AML-193 (cell line): Measurements from ENCODE around the gene SPACA4.

ENCODE experiments used
- DNase-seq, 2 experiments: peaks; one replicate each; lab custom pipeline; 2025; lab: John Stamatoyannopoulos, UW

SPACA4 gene

DNA sequence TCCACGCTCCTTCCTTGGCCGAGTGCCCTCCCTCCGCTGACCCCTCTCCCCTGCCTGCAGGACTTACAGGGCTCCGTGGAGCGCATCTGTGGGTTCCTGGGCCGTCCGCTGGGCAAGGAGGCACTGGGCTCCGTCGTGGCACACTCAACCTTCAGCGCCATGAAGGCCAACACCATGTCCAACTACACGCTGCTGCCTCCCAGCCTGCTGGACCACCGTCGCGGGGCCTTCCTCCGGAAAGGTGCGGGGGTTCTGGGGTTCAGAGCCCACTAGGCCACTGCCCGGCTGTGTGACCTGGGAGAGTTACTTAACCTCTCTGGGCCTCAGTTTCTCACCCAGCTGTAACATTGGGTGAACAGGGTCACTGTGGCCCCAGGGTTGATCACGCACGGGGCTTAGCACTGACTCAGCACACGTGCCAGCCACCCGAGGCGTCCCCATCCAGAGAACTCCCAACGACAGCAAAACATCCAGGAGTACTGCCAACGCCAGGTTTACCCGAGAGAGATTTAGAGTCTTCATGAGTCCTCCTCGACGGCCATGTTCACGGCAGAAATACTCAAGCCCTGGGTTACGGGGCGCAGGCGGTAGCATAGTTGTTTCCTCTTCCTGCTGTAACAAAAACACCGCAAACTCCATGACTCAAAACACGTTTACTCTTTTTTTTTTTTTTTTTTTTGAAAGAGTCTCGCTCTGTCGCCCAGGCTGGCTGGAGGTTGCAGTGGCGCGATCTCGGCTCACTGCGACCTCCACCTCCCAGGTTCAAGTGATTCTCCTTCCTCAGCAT, 9.7 kb upstream of the SPACA4 start:
- no peak for DNase-seq

- DNase-seq: no peak
These were observed 7.4 kb upstream of the SPACA4 start for GRCh38 chr19:48598996-48599700.

DNA sequence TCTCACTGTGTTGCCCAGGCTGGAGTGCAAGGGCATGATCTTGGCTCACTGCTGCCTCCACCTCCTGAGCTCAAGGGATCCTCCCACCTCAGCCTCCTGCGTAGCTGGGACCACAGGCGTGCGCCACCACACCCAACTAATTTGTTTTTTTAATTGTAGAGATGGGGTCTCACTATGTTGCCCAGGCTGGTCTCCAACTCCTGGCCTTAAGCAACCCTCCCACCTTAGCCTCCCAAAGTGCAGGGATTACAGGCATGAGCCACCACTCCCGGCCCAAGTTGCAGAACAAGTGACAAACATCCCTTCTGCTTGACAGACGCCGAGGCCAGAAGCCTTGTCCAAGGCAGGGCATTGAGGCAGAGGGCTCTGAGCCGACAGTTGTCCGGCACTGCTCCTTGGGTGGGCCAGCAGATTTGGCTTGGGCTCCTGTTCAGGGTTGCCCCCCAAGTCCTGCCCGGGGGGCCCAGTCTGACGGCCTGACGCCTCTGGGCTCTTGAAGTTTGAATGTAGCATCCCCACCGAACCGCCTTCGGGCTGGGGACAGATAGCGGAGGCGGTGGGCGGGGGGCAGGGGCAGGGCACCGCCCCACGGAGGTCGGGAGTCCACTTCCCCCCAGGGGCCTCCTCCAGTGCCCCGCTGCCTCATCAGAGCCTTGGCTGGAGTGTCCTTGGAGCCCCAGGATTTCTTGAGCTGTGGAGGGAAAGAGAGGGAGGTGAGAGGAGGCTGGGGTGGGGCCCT, 5.7 kb upstream of the SPACA4 start:
- no peak for DNase-seq

GRCh38 chr19:48603001-48603400, 3.5 kb upstream of the SPACA4 start:
- no peak for DNase-seq

DNA sequence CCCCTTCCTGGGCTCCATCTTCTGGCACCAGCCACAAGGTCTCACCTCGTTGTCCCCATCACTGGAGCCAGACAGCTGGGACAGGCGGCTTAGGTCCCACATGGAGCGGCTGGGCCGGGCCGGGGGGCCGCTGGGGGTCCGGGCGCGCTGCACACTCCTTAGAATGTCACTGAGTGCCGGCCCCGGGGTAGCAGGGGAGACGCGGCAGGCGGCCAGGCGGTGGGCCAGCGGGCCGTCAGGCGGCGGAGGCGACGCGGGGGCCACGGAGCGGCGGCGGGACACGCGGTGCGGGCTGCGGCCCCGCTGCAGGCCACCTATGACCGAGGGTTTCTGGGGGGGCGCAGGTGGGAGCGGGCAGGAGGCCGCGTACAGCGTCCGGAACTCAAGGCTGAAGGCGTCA, 3.1 kb upstream of the SPACA4 start:
- no peak for DNase-seq

GRCh38 chr19:48603850-48604249, 2.7 kb upstream of the SPACA4 start:
- no peak for DNase-seq

DNA sequence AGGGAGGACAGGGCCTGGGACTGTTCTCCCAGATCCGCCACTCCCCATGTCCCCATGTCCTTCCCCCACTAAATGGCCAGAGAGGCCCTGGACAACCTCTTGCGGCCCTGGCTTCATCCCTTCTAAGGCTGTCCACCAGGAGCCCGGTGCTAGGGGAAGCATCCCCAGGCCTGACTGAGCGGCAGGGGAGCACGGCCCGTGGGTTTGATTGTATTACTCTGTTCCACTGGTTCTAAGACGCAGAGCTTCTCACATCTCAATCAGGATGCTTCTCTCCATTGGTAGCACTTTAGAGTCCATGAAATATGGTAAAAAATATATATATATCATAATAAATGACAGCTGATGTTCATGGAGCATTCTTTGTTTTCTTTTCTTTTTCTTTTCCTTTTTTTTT, 815 bp downstream of the SPACA4 start:
- no peak for DNase-seq

DNA sequence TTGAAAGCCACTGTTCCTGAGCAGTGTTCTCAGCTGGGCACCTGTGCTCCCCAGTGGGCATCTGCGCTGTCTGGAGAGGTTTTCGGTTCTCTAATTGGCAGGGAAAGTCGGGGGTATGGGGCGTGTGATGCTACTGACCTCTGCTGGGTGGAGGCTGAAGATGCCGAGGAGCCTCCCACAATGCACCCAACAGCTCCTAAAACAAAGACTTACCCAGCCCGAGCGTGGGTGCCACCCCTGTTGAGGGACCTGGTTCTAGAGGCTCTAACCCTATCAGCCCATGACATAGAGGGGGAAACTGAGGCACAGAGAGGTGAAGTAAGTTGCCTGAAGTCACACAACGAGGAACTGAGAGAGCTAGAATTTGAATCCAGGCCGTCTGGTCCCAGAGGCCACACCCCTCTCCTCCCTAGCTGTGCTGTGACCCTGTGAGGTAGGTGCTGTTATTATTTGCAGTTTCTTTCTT, 2.3 kb downstream of the SPACA4 start:
- DNase-seq: peak; percentile 42 to 53

DNA sequence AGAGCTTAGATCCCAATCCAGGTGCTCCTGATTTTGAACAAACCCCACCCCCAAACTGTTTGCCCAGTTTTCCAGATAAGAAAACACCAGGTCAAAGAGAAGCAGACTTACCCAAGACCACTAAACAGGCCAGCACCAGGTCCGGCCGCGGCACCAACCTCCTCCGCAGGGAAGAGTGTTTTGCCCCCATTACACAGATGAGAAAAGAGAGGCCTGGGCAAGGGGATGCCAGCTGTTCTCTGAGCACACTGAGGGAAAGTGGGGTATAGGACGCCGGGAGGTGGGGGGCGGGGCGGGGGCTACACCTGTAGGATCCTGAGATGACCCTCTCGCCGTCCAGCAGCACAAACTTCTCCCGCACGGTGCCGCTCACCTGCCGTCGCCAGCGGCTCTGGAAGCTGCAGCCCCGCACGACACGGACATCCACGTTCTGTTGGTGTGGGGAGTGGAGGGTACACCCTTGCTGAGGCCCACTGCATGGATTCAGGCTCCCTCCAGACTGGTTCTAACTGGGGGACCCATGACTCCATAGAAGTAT, 3.1 kb downstream of the SPACA4 start:
- no peak for DNase-seq

GRCh38 chr19:48611872-48612271, 5.3 kb downstream of the SPACA4 start:
- no peak for DNase-seq

DNA sequence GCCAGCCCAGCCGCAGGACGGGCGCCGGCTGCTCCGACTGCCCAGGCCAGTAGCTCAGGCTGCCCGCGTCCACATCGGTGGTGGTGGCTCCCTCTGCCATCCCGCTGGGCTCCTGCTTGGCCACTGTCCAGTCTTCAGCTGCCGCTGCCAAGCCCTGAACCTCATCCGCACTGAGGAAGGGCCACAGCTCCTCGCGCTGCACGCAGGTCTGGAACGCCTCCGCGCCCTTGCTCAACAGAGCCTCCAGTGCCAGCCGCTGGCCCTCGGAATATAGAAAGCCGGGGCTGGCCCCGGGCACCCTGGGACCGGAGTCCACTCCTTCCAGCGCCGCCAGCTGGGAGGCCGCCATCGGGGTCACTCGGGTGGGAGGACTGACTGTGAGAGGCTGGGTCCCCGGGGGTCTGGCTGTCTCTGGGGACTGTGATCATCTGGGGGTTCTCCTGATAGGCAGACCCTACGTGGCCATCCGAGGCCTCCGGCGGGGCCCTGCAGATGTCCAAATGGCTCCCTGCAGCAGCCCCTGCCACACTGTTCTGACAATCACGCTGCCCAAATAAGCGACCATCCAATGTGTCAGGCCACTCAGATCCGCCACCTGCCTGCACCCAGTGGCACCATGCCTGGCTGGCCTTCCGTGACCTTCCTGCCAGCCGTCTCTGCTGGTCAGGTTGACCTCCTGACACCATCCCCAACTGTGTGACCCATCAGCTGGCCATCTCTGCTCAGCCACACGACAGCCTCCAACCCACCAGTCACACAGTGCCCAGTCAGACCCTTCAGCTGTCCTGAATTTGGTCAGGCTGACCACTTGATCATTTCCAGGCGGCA, 6.7 kb downstream of the SPACA4 start:
- no peak for DNase-seq

DNA sequence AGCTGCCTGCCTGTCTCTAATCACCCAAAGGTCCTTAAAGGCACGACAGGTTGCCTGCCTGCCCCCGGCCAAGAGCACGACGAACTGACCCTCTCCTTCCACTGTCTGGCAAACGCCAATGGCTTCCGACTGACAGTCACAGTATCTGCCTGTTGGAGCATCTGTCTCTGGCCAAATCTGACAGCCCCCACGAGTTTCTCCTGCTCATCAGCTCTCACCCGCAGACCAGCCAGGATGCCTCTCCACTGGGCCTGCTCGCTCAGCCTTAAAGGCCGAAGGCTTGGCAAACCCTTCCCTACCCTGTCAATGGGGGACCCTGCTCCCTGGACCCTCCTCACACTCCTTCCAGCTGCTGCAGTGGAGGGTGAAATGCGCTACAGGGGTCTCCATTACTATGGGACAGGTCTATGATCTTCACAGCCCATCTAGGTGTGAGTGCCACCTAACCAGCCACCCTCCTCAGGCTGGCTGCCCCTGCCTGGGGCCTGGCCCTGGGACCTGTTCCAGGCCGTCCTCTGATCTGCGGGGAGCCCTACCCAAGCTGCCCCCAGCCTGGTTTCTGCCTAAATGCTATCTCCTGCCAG, 7.4 kb downstream of the SPACA4 start:
- no peak for DNase-seq

DNA sequence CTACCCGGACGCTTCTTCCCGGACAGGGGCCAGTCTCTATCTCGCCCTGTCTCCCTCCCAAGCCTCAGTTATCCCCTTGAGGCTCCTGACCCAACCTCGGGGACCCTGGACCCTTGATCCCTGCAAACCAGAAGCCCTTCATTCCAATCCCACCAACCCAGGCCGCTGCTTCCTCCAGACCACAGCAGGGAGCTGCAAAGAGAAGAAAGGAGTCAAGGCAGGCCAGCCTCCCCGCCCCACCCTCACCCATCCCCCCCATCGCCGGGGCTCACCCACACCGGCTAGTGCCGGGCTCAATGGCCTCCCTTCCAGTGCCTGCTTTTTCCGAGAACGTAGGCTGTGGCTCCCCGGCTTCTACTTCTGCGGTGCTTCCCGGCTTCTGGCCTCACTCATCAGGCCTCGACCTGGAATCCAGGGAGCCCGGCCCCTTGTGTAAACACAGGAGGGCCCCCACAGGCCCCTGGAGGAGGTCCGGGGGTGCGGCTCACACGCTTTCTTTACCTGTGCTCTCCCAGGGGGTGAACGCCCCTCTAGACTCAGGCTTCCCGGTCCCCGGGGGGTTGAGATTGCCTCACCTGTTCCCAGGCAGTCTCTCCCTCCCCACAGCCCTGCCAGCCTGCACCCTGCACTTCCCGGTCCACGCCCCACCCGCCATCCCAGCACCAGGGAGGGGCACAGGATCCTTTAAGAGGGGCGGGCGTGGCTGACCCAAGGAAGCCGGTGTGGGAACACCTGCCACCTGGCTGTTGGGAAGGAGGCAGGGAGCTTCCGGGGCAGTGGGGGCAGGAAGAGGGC, 8.1 kb downstream of the SPACA4 start, which contains the start of gene FAM83E:
Gene FAM83E, minus strand, starts transcription at position 641 of the 795 bp plus-strand sequence. CDS start 1,704 bp downstream, outside the sequence.
- DNase-seq: no peak

DNA sequence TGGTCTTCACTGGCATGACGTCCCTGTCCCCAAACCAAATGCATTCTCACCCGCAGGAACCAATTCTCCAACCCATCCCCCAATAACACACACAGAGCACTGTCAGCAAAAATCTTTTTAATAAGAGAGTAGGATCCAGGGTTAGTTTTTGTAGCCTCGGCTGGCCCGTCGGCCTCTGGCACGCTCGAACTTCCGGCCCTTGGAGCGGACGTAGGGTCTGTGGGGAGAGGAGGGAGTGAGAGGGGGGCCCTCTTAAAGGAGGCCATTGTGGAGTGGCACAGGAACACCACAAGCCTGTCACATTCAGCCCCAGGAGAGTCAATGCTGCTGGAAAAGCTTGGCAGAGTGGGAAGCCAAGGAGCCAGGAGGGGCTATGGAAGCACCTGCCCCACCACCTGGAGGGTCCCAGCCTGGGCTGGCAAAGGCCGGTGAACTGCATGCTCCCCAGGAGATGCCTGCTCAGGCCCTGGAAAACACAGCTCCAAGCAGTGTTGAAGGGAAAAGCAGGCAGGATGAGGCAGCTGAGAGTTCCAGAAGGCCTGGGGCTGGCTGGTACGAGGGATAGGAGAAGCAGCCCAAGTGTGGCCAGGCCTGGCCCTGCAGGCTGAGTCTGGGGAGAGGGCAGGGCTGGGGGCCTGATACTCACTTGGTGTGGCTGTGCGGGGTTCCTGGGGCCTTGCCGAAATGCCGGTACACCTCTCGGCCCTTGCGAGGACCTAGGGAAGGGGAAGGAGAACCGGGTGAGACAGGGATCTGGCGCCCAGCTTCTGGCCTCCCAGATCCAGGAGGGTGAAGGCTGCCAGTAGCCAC, 8.9 kb downstream of the SPACA4 start:
- no peak for DNase-seq

GRCh38 chr19:48616041-48616436, 9.5 kb downstream of the SPACA4 start:
- no peak for DNase-seq

- DNase-seq: no peak
These were observed 10.0 kb downstream of the SPACA4 start for GRCh38 chr19:48616491-48617056.

DNA sequence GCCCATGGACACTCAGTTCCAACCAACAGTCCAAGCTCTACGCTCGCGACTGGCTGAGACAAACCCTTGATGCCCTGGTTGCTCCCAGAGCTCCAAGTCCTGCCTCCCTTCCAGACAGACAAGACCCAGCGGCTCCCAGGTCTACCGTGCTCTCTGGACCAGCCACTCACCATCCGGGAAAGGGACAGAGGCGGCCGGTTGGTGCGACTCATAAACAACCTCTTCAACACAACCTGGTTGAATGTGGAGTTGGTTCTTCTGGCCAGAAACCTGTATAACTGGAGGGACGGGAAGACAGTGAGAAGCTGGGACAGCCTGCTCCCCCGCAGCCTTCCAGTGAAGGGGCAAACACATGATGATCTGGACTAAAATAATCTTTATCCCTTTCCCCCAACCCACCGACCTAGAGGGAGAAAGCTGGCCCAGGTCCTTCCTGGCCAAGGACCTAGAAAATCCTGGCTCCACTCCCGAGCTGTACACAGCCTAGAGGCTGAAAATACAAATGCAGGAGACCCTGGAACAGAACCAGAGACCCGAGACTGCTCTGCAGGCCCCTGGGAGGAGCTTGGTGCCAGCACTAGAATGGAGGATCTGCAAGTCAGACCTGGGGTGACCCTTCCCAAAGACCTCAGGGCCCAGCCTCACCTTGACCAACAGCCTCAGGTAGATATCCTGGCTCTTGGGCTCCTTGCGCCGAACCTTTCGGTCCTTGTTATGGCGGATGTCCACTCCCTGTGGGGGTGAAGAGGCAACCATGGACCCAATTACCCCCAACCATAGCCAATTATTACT, 10.8 kb downstream of the SPACA4 start:
- no peak for DNase-seq

DNA sequence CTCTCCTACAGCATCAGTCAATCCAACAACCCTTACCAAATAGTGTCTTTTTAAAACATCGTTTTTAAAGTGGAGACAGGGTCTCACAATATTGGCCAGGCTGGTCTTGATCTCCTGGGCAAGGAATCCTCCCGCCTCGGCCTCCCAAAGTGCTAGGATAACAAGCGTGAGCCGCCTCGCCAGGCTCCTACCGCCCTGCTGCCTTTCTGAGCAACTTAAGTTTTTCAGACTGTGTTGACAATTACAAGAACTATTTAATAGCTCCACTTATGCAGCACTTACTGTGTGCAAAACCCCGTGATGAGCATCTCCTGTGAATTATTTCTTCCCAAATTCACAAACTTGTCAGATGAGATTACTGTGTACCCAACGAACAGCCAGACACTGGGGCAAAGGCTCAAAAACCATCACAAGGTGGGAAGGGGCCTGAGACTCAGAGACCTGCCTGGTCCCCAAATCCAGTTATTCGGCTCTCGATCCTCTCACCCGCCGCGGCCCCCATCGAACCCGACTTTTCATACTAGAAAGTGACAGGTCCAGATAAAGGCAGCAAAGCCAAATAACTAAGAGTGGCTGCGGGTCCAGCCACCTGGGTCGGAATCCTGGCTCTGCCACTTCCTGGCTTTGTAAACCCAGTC, 11.9 kb downstream of the SPACA4 start:
- DNase-seq: no peak
